Activated naive CD4-positive, alpha-beta T cell treated with anti-CD3 and anti-CD28 coated beads for 36 hours (primary cell): ENCODE measurements around the gene KIRREL3. TPM values are rescaled to one million over a fixed set of nuclear protein-coding genes. Genes with fewer than 3 reads are reported as not detected.

Source experiments
- CTCF ChIA-PET: fragments of 350-600 bp; sonication (Branson Sonifier 250); formaldehyde crosslinking; loops from one replicate; lab custom pipeline; 2021; ENCODE audit warnings: antibody characterized with exemption; lab: Charles Lee
- DNase-seq: peaks from one replicate; pipeline ENCODE4 v3.0.0-alpha.2; 2020
- H3K27ac Mint-ChIP-seq: one replicate; pipeline ENCODE4 v1.8.0; 2021; ENCODE audit warnings: mild to moderate bottlenecking, mixed read lengths
- H3K27me3 Mint-ChIP-seq: one replicate; pipeline ENCODE4 v1.8.0; 2021; ENCODE audit warnings: low read depth, mixed read lengths
- H3K36me3 Mint-ChIP-seq: one replicate; pipeline ENCODE4 v1.8.0; 2021; ENCODE audit warnings: low read depth, mixed read lengths
- H3K4me1 Mint-ChIP-seq: one replicate; pipeline ENCODE4 v1.8.0; 2021; ENCODE audit warnings: low read depth, mixed read lengths
- H3K4me3 Mint-ChIP-seq: one replicate; pipeline ENCODE4 v1.8.0; 2021; ENCODE audit warnings: mild to moderate bottlenecking, moderate library complexity, mixed read lengths
- H3K9me3 Mint-ChIP-seq: one replicate; pipeline ENCODE4 v1.8.0; 2021; ENCODE audit warnings: mixed read lengths
- intact Hi-C: fragments of 100-400 bp; cut with micrococcal nuclease; formaldehyde crosslinking; loops from one replicate; pipeline ENCODE4 v1.15.1; 2023
- total RNA-seq, 2 experiments: library from RNA; stranded (reverse); gene quantifications; one replicate each; pipeline ENCODE4 v1.2.3, GENCODE V29; 2021

KIRREL3 gene
- total RNA-seq, 2 experiments from 2014 or later = not detected

DNA sequence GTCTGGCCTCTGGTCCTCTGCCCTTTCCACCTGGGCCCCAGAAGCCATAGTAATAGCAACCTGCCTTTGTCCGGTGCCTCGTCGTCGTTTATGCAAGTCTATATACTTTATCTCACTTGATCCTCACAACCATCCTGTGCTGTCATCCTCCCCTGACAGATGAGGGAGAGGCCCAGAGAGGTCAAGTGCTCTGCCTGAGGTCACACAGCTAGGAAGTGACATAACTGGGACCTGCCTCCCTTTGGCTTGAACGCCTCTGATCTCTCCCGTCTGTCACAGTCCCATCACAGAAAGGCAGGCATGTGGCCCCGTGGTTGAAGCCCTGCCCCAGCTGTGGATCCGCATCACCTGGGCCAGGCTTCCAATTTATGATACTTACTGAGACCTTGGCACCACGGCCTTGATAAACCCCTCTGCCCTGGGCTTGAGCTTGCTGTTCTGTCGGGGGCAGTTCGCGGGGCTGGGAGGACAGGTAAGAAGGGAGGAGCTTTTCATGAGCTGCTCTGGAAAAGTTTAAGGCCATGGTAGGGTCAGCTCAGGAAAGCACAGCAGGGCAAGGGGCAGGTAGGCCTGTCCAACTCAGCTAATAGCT, 398.1 kb downstream of the KIRREL3 start:
- intact Hi-C loops = no loop called here

GRCh38 chr11:126601550-126602215, 398.9 kb downstream of the KIRREL3 start:
- DNase-seq = no peak
- Mint-ChIP-seq H3K9me3 (peaks cover 2% of the 10 kb centered on the region), H3K27ac (no peak overlapping the region), H3K4me3 (no peak overlapping the region), H3K4me1 (no peaks in the 10 kb centered on the region), H3K27me3 (peaks cover 30% of the 10 kb centered on the region), H3K36me3 (no peaks in the 10 kb centered on the region)
- CTCF ChIA-PET = no interaction called here
- intact Hi-C loops = no loop called here

More for the DNA sequence above, 398.1 kb downstream of the KIRREL3 start:
- H3K27me3 Mint-ChIP-seq = peaks cover 37% of the 10 kb centered on the region
- H3K9me3 Mint-ChIP-seq = peaks cover 2% of the 10 kb centered on the region
- H3K27ac Mint-ChIP-seq = no peak overlapping the region
- no peaks in the 10 kb centered on the region for H3K36me3 Mint-ChIP-seq
- DNase-seq = no peak
- no peaks in the 10 kb centered on the region for H3K4me1 Mint-ChIP-seq
- CTCF ChIA-PET = no interaction called here
- no peak overlapping the region for H3K4me3 Mint-ChIP-seq

GRCh38 chr11:126601136-126601535, 399.4 kb downstream of the KIRREL3 start:
- Mint-ChIP-seq H3K36me3 (no peaks in the 10 kb centered on the region), H3K4me1 (no peaks in the 10 kb centered on the region), H3K27me3 (peaks cover 26% of the 10 kb centered on the region), H3K27ac (no peak overlapping the region), H3K4me3 (no peak overlapping the region), H3K9me3 (peaks cover 2% of the 10 kb centered on the region)
- CTCF ChIA-PET = no interaction called here
- intact Hi-C loops = no loop called here
- DNase-seq = no peak

- Mint-ChIP-seq H3K9me3 (peaks cover 2% of the 10 kb centered on the region), H3K27ac (no peak overlapping the region), H3K36me3 (no peaks in the 10 kb centered on the region), H3K27me3 (peaks cover 18% of the 10 kb centered on the region), H3K4me3 (no peak overlapping the region), H3K4me1 (no peaks in the 10 kb centered on the region)
- DNase-seq = no peak
- intact Hi-C loops = no loop called here
- CTCF ChIA-PET = no interaction called here
Measured at GRCh38 chr11:126599217-126599897, 401.2 kb downstream of the KIRREL3 start.

- Mint-ChIP-seq H3K4me3 (no peak overlapping the region), H3K27me3 (peaks cover 15% of the 10 kb centered on the region), H3K36me3 (no peaks in the 10 kb centered on the region), H3K9me3 (peaks cover 2% of the 10 kb centered on the region), H3K27ac (no peak overlapping the region), H3K4me1 (no peaks in the 10 kb centered on the region)
- CTCF ChIA-PET = no interaction called here
- intact Hi-C loops = no loop called here
- DNase-seq = no peak
Measured at GRCh38 chr11:126598344-126599216, 402.0 kb downstream of the KIRREL3 start.

- CTCF ChIA-PET = no interaction called here
- H3K27ac Mint-ChIP-seq = no peak overlapping the region
- H3K4me3 Mint-ChIP-seq = no peak overlapping the region
- intact Hi-C loops = no loop called here
- no peak for DNase-seq
- no peaks in the 10 kb centered on the region for H3K36me3 Mint-ChIP-seq
- no peaks in the 10 kb centered on the region for H3K4me1 Mint-ChIP-seq
- peaks cover 13% of the 10 kb centered on the region for H3K27me3 Mint-ChIP-seq
- peaks cover 2% of the 10 kb centered on the region for H3K9me3 Mint-ChIP-seq
Measured at GRCh38 chr11:126597041-126597440, 403.5 kb downstream of the KIRREL3 start.

DNA sequence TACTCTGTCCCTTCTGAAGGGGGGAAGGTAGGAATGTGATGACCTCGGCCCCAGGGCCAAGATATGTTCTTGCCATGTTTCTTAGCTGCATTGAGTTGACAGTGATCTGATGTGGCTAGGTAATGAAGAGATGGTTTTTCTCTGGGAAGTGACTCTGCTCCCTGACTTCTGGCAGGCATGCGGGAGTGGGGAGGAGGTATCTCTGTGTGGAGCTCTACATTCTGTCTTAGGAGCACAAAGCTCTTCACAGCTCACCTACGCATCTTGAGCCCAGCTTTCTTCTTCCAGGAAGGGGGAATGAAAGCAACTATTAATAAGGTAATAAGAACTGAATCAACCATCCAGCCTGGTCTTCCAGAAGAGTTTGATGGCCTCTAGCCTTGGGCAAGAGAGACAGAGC, 404.1 kb downstream of the KIRREL3 start:
- CTCF ChIA-PET = no interaction called here

DNA sequence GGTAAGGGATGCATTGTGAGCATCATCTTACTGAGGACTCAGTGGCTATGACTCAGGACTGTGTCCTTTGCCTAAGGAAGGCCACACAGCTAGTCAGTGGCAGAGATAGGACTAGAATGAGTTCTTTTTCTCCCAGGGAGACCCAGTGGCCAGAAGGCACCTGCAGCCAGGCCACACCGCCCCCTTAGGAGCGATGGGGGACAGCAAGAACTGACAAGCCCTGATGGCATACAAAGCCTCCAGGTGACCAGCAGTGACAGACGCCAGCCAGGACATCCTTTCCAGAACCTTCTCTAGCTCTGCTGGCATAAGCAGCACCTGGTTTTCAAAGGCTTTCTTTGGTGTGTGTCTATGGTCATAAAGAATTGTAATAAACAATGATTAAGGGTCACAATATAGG, 405.0 kb downstream of the KIRREL3 start:
- CTCF ChIA-PET = interaction anchor here (1.1 kb wide), 1 partner anchor 18 kb away, joined by 3 read pairs; no protein-coding TSS in a partner anchor
- no peaks in the 10 kb centered on the region for H3K36me3 Mint-ChIP-seq
- no peak overlapping the region for H3K27ac Mint-ChIP-seq
- intact Hi-C loops = no loop called here
- no peak overlapping the region for H3K4me3 Mint-ChIP-seq
- no peaks in the 10 kb centered on the region for H3K4me1 Mint-ChIP-seq
- peaks cover 2% of the 10 kb centered on the region for H3K27me3 Mint-ChIP-seq
- H3K9me3 Mint-ChIP-seq = peaks cover 2% of the 10 kb centered on the region
- no peak for DNase-seq

More for the DNA sequence above, 404.1 kb downstream of the KIRREL3 start:
- DNase-seq = no peak
- Mint-ChIP-seq H3K36me3 (no peaks in the 10 kb centered on the region), H3K9me3 (peaks cover 2% of the 10 kb centered on the region), H3K4me1 (no peaks in the 10 kb centered on the region), H3K27ac (no peak overlapping the region), H3K4me3 (no peak overlapping the region), H3K27me3 (peaks cover 8% of the 10 kb centered on the region)
- intact Hi-C loops = no loop called here

- Mint-ChIP-seq H3K27me3 (no peaks in the 10 kb centered on the region), H3K4me3 (no peak overlapping the region), H3K4me1 (no peaks in the 10 kb centered on the region), H3K27ac (no peak overlapping the region), H3K9me3 (peaks cover 2% of the 10 kb centered on the region), H3K36me3 (no peaks in the 10 kb centered on the region)
- no peak for DNase-seq
- CTCF ChIA-PET = interaction anchor here (1.1 to 1.2 kb wide), 2 partner anchors 11 to 18 kb away, joined by 3 to 4 read pairs; no protein-coding TSS in a partner anchor
- intact Hi-C loops = no loop called here
Measured at GRCh38 chr11:126594921-126595367, 405.6 kb downstream of the KIRREL3 start.

DNA sequence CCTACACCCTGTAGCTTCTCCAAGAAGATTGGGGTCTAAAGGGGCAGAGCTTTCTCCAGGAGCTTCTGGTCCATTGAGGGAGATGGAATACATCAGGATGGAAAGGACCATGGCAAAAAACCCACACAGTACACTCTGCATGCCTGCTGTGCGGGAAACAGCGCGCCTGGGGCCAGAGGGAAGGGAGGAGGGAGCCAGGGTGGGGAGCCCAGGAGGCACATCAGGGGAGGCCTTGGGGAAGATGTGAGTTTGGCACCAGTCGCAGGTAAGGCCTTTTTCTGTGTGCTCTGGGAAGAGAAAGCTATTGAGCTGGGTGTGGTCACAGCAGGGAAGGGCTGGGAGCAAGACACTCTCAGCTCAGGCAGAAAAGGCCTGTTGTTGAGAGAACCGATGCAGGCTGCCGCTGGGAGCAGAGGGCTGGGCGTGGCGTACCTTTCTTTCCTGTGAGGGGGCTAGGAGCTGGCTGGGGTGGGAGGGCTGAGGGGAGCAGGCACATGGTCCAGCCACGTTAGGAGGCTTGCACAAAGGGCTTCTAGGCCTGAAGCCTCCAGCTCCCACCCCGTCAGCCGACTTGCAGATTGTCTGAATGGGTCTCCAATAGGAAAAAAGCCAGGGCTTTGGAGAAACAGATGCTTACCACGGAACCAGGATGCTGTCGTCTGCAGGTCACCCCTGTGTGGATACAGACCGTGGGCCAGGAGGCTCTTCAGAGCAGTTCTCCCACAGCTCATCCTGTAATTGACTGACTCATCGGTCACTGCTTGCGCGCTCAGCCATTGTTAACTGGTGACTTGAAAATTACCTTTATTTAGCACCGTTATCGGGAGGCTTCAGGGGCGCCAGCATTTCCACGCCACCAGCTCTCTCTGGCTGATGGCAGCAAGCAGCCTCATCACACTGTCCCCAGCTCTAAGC, 407.8 kb downstream of the KIRREL3 start:
- no peak overlapping the region for H3K4me3 Mint-ChIP-seq
- no peaks in the 10 kb centered on the region for H3K36me3 Mint-ChIP-seq
- no peak overlapping the region for H3K27ac Mint-ChIP-seq
- H3K4me1 Mint-ChIP-seq = no peaks in the 10 kb centered on the region
- H3K9me3 Mint-ChIP-seq = no peaks in the 10 kb centered on the region
- CTCF ChIA-PET = no interaction called here
- H3K27me3 Mint-ChIP-seq = no peaks in the 10 kb centered on the region
- no peak for DNase-seq
- intact Hi-C loops = no loop called here

- DNase-seq = no peak
- H3K27me3 Mint-ChIP-seq = no peaks in the 10 kb centered on the region
- H3K27ac Mint-ChIP-seq = no peak overlapping the region
- no peaks in the 10 kb centered on the region for H3K9me3 Mint-ChIP-seq
- CTCF ChIA-PET = no interaction called here
- no peak overlapping the region for H3K4me3 Mint-ChIP-seq
- no peaks in the 10 kb centered on the region for H3K4me1 Mint-ChIP-seq
- no peaks in the 10 kb centered on the region for H3K36me3 Mint-ChIP-seq
- intact Hi-C loops = no loop called here
Measured at GRCh38 chr11:126591966-126592489, 408.5 kb downstream of the KIRREL3 start.
